Transverse colon (tissue), 4 donors: ENCODE measurements around the gene DNAJC12. TPM values are rescaled to one million over a fixed set of nuclear protein-coding genes. Genes with fewer than 3 reads are reported as not detected.
A peak's percentile ranks its signal among the peaks of the same experiment; 100 is the strongest.
"Not testable (repeated sequence)": the region's sequence is repeated elsewhere in the genome, so short reads cannot be mapped to it uniquely, and the experiment has no call there.

ENCODE experiments used
- DNase-seq: peaks from one replicate; pipeline ENCODE4 v3.0.0-alpha.2; 2019
- H3K27ac ChIP-seq, 4 donors: fragments of 200-600 bp; sonication (generic); 2 replicates each; pipeline ENCODE4 v1.5.1; 2016 to 2018; ENCODE audit warnings: inconsistent platforms in 4 of 4
- H3K27me3 ChIP-seq: fragments of 200-600 bp; sonication (generic); 2 replicates; pipeline ENCODE4 v1.5.1; 2017; ENCODE audit warnings: inconsistent platforms
- H3K36me3 ChIP-seq, 4 donors: fragments of 200-600 bp; sonication (generic); 2 replicates each; pipeline ENCODE4 v1.5.1; 2017 to 2019; ENCODE audit warnings: inconsistent platforms in 4 of 4
- H3K4me1 ChIP-seq, 4 donors: fragments of 200-600 bp; sonication (generic); 2 replicates each; pipeline ENCODE4 v1.5.1; 2017 to 2020; ENCODE audit warnings: inconsistent platforms in 4 of 4
- H3K4me3 ChIP-seq, 4 donors: fragments of 200-600 bp; sonication (generic); 1 replicate in 1 of 4; 2 replicates in 3 of 4; pipeline versions ENCODE4 v1.5.1 to v1.6.1; 2017 to 2019; ENCODE audit warnings: inconsistent platforms in 4 of 4
- H3K9me3 ChIP-seq, 2 donors: fragments of 200-600 bp; sonication (generic); 2 replicates each; pipeline ENCODE4 v1.5.1; 2017 to 2019; ENCODE audit warnings: inconsistent platforms in 2 of 2
- EP300 ChIP-seq: sonication (generic); formaldehyde crosslinking; IDR thresholded peaks from one replicate; pipeline ENCODE4 v1.6.1; 2017; ENCODE audit warnings: antibody characterized with exemption, low read depth
- POLR2A ChIP-seq: fragments of 450-650 bp; IDR thresholded peaks from one replicate; pipeline ENCODE4 v1.6.1; 2016; ENCODE audit warnings: antibody characterized with exemption, mild to moderate bottlenecking, moderate library complexity
- POLR2AphosphoS5 ChIP-seq, 3 donors: sonication (generic); formaldehyde crosslinking; IDR thresholded peaks; one replicate each; pipeline ENCODE4 v1.6.1; 2016; ENCODE audit warnings: antibody characterized with exemption in 3 of 3
- WGBS, 2 donors: methylation state at CpG; one replicate each; pipeline ENCODE4 v1.1.5; 2018; ENCODE audit warnings: low coverage in 1 of 2; 5-methylcytosine and 5-hydroxymethylcytosine counted together
- in situ Hi-C, 4 donors: fragments of 200-750 bp; cut with MboI; loops; one replicate each; pipeline versions ENCODE4 v1.15.0 to v1.15.1; 2017; ENCODE audit warnings: low sequenced_read_pairs in 3 of 4, low pct_ligation_motif_present in 1 of 4, low pct_unique_long_range_greater_than_20kb in 1 of 4
- intact Hi-C: fragments of 100-400 bp; cut with DNase I; formaldehyde crosslinking; loops from one replicate; pipeline ENCODE4 v1.15.1; 2023; ENCODE audit warnings: low total_unique reads
- total RNA-seq, 4 donors: library from RNA; depleted of rRNA; stranded (reverse); fragments of >200 nt; gene quantifications; one replicate each; pipeline ENCODE4 v1.1.0, GENCODE V29; 2016
- TF ChIP-seq, protein P1 (sequence below), 5 experiments: fragments of 200-600 bp in 3 of 5; fragments of 450-650 bp in 2 of 5; sonication (generic) in 3 of 5; IDR thresholded peaks; 1 replicate in 2 of 5; 2 replicates in 3 of 5; pipeline ENCODE4 v1.5.1; 2016 to 2017; ENCODE audit warnings: antibody characterized with exemption in 5 of 5, inconsistent platforms in 3 of 5, mild to moderate bottlenecking in 2 of 5, moderate library complexity in 1 of 5

The DNAJC12 gene
- total RNA-seq, 4 donors from 2014 or later: 2.0 to 8.7 (median 4.4) TPM

DNA sequence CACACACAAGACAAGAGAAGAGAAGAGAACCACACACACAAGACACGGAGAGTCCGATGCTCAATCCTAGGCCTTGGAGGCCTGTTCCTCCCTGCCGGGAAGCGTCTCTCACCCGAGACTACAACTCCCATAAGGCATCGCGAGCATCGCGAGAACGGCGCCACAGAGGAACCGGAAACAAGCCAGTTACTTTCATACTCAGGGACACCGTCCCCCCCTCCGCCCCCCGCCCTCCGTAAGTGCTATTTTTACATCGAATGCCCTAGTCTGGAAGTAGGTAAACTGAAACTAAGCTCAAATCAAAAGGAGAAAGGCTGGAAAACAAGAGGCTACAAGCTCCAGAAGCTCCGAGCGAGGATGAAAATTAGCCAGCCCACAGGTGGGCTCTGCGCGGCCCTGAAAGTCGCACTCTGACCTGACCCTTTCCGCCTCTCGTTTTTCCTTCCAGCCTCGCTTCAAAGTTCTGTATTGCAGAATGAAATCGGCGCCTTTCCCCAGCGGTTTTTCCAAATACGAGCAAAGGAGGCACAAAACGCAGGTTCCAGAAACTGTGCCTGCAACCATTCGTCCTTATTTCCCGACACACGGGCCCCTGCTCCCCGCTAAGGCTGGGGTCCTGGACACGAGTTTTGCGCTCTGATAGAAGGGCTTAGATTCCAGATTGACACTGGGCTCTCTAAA, 11.5 kb upstream of the DNAJC12 start:
- no peaks in the 10 kb centered on the region for H3K27me3 ChIP-seq
- H3K4me1 ChIP-seq: peaks cover 0 to 6% (median 6%) of the 10 kb centered on the region in 4 donors
- H3K9me3 ChIP-seq: no peaks in the 10 kb centered on the region
- peak overlapping the region; percentile 51 to 96 (median 76) for H3K4me3 ChIP-seq
- WGBS, 2 donors: 0 to 1% methylated on average over 19 to 36 of the region's 36 CpGs
- TF ChIP-seq, protein P1, sequence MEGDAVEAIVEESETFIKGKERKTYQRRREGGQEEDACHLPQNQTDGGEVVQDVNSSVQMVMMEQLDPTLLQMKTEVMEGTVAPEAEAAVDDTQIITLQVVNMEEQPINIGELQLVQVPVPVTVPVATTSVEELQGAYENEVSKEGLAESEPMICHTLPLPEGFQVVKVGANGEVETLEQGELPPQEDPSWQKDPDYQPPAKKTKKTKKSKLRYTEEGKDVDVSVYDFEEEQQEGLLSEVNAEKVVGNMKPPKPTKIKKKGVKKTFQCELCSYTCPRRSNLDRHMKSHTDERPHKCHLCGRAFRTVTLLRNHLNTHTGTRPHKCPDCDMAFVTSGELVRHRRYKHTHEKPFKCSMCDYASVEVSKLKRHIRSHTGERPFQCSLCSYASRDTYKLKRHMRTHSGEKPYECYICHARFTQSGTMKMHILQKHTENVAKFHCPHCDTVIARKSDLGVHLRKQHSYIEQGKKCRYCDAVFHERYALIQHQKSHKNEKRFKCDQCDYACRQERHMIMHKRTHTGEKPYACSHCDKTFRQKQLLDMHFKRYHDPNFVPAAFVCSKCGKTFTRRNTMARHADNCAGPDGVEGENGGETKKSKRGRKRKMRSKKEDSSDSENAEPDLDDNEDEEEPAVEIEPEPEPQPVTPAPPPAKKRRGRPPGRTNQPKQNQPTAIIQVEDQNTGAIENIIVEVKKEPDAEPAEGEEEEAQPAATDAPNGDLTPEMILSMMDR (IDR thresholded peaks at IDR 0.05): no peak
- TF ChIP-seq POLR2AphosphoS5 (IDR thresholded peaks at IDR 0.05) (peak; percentile 62 to 91 (median 80)), POLR2A (peak; percentile 74), EP300 (no peak)
- in situ Hi-C loops (loop anchor here (10.0 to 25.0 kb wide), 4 partner anchors 295 to 463 kb away; no protein-coding TSS in a partner anchor), intact Hi-C loops (loop anchor here (10.0 kb wide), 1 partner anchor 305 kb away; no protein-coding TSS in a partner anchor)
- peak overlapping the region; percentile 88 to 99 (median 97) for H3K27ac ChIP-seq
- peak; percentile 97 for DNase-seq
- H3K36me3 ChIP-seq: no peaks in the 10 kb centered on the region

DNA sequence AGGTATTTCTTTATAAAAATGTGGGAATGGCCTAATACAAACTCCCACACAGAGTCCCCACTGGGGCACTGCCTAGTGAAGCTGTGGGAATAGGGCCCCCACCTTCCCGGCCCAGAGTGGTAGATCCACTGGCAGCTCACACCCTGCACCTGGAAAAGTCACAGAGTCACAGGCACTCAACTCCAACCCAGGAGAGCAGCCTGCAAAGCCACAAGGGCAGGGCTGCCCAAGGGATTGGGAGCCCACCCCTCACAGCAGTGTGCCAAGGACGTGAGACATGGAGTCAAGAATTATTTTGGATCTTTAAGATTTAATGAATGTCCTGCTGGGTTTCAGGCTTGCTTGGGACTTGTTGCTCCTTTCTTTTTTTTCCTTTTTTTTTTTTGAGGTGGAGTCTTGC, 5.3 kb upstream of the DNAJC12 start:
- H3K4me1 ChIP-seq: peaks cover 0 to 5% (median 0%) of the 10 kb centered on the region in 4 donors
- WGBS, 2 donors: 95% methylated on average over 2 of the region's 2 CpGs; no CpG with 5 or more reads in 1 of the 2 donors
- no peaks in the 10 kb centered on the region for H3K36me3 ChIP-seq
- no peak for DNase-seq
- H3K4me3 ChIP-seq: no peak overlapping the region
- intact Hi-C loops (no loop called here), in situ Hi-C loops (no loop called here)
- H3K9me3 ChIP-seq: no peaks in the 10 kb centered on the region
- TF ChIP-seq, protein P1 (IDR thresholded peaks at IDR 0.05): no peak
- no peak for TF ChIP-seq POLR2AphosphoS5 (IDR thresholded peaks at IDR 0.05)
- TF ChIP-seq EP300: no peak
- no peak for TF ChIP-seq POLR2A
- no peak overlapping the region for H3K27ac ChIP-seq
- H3K27me3 ChIP-seq: no peaks in the 10 kb centered on the region

DNA sequence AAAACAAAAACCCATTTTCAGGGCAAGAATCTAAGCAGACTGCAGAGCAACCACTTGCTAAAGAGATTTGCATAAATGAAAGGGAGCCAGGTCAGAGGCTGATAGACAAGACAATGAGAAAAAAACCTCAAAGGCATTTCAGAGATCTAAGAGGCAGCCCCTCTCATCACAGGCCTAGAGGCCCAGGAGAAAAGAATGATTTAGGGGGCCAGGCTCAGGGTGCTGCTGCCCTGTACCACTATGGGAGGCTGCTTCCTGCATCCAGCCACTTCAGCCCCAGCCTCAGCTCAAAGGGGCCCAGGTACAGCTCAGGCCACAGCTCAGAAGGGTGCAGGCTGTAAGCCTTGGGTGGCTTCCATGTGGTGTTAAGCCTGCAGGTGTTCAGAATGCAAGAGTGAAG, 3.7 kb upstream of the DNAJC12 start:
- TF ChIP-seq EP300: no peak
- TF ChIP-seq, protein P1 (IDR thresholded peaks at IDR 0.05): no peak
- TF ChIP-seq POLR2A: no peak
- TF ChIP-seq POLR2AphosphoS5 (IDR thresholded peaks at IDR 0.05): no peak
- H3K36me3 ChIP-seq: no peaks in the 10 kb centered on the region

DNA sequence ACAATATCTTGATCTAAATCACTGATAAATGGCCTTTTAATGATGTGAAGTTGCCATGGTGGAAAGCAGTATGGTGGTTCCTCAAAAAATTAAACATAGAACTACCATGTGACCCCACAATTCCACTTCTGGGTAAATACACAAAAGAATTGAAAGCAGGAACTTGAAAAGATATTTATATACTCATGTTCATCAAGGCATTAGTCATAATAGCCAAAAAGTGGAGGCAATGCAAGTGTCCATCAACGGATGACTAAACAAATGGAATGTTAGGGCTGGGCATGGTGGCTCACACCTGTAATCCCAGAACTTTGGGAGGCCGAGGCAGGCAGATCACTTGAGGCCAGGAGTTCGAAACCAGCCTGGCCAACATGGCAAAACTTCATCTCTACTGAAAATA, 2.0 kb upstream of the DNAJC12 start:
- peaks cover 0 to 5% (median 0%) of the 10 kb centered on the region in 4 donors for H3K4me1 ChIP-seq
- H3K9me3 ChIP-seq: no peaks in the 10 kb centered on the region
- in situ Hi-C loops: no loop called here
- H3K36me3 ChIP-seq: no peaks in the 10 kb centered on the region
- TF ChIP-seq, protein P1 (IDR thresholded peaks at IDR 0.05): no peak
- no peak for TF ChIP-seq EP300
- H3K27ac ChIP-seq: no peak overlapping the region
- 85 to 100% methylated on average over 2 to 3 of the region's 3 CpGs for WGBS, 2 donors
- intact Hi-C loops: no loop called here
- no peak for DNase-seq
- no peaks in the 10 kb centered on the region for H3K27me3 ChIP-seq
- H3K4me3 ChIP-seq: no peak overlapping the region

More for the DNA sequence above, 3.7 kb upstream of the DNAJC12 start:
- Histone ChIP-seq H3K4me1 (peaks cover 0 to 5% (median 0%) of the 10 kb centered on the region in 4 donors), H3K9me3 (no peaks in the 10 kb centered on the region), H3K4me3 (no peak overlapping the region), H3K27ac (no peak overlapping the region), H3K27me3 (no peaks in the 10 kb centered on the region)
- in situ Hi-C loops (no loop called here), intact Hi-C loops (no loop called here)
- DNase-seq: no peak

DNA sequence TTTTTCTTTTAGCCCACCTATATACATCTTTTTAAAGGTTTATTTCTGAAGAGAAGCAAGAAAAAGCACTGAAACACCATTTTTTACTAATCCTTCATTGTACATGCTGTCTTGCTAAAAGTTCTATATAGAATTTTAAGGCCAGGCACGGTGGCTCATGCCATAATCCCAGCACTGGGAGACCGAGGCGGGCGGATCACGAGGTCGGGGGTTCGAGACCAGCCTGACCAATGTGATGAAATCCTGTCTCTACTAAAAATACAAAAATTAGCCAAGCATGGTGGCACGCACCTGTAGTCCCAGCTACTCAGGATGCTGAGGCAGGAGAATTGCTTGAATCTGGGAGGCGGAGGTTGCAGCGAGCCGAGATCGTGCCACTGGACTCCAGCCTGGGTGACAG, 1.5 kb upstream of the DNAJC12 start:
- intact Hi-C loops, H3K4me3 ChIP-seq, H3K27ac ChIP-seq, H3K27me3 ChIP-seq, H3K4me1 ChIP-seq, H3K9me3 ChIP-seq, H3K36me3 ChIP-seq, in situ Hi-C loops, DNase-seq: not testable (repeated sequence)
- WGBS, 2 donors: 92 to 97% methylated on average over 12 of the region's 12 CpGs
